CD4-positive, alpha-beta T cell treated with Interleukin-17A for 1 hour (primary cell): ENCODE results near the gene PCDHA8.
"Not testable (repeated sequence)": the region's sequence is repeated elsewhere in the genome, so short reads cannot be mapped to it uniquely, and the experiment has no call there.

Source experiments
- DNase-seq: peaks from one replicate; pipeline ENCODE4 v3.0.0-alpha.2; 2020

The PCDHA8 gene

DNA sequence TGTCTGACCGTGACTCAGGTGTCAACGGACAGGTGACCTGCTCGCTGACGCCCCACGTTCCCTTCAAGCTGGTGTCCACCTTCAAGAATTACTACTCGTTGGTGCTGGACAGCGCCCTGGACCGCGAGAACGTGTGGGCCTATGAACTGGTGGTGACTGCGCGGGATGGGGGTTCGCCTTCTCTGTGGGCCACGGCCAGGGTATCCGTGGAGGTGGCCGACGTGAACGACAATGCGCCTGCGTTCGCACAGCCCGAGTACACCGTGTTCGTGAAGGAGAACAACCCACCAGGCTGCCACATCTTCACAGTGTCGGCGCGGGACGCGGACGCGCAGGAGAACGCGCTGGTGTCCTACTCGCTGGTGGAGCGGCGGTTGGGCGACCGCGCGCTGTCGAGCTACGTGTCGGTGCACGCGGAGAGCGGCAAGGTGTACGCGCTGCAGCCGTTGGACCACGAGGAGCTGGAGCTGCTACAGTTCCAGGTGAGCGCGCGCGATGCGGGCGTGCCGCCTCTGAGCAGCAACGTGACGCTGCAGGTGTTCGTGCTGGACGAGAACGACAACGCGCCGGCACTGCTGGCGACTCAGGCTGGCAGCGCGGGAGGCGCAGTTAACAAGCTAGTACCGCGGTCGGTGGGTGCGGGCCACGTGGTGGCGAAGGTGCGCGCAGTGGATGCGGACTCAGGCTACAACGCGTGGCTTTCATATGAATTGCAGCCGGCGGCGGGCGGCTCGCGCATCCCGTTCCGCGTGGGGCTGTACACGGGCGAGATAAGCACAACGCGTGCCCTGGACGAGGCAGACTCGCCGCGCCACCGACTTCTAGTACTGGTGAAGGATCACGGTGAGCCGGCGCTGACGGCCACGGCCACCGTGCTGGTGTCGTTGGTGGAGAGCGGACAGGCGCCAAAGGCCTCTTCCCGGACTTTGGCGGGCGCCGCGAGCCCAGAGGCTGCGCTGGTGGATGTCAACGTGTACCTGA, 29.5 kb downstream of the PCDHA8 start:
- no peak for DNase-seq

DNA sequence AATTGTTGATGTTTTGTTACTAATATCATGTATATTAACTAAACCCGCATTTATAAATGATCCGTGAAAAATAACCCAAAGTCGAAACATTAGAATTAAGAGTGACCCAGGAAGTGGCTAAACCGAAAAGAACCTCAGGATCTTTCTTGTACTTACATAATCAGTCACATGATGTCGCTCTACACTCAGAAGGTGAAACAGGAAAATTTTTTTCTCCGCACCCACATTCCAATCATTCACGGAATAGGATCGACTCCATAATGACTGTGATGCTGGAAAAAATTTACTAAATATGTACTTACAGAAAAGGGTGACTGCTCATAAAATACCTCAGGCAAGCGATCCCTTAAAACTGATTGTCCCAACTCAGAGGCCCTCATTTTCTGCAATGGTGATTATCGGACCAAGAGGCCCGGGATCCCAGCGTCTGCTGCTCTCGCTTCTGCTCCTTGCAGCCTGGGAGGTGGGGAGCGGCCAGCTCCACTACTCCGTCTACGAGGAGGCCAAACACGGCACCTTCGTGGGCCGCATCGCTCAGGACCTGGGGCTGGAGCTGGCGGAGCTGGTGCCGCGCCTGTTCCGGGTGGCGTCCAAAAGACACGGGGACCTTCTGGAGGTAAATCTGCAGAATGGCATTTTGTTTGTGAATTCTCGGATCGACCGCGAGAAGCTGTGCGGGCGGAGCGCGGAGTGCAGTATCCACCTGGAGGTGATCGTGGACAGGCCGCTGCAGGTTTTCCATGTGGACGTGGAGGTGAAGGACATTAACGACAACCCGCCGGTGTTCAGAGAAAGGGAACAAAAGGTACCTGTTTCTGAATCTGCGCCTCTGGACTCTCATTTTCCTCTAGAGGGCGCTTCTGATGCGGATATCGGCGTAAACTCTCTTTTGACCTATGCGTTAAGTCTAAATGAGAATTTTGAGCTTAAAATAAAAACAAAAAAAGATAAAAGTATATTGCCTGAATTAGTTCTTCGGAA, 34.4 kb downstream of the PCDHA8 start, which contains the start of gene PCDHA12:
Gene PCDHA12, plus strand, starts transcription at position 224 of the 981 bp plus-strand sequence. Its CDS starts 165 bp downstream, at position 389.
- DNase-seq = no peak

DNA sequence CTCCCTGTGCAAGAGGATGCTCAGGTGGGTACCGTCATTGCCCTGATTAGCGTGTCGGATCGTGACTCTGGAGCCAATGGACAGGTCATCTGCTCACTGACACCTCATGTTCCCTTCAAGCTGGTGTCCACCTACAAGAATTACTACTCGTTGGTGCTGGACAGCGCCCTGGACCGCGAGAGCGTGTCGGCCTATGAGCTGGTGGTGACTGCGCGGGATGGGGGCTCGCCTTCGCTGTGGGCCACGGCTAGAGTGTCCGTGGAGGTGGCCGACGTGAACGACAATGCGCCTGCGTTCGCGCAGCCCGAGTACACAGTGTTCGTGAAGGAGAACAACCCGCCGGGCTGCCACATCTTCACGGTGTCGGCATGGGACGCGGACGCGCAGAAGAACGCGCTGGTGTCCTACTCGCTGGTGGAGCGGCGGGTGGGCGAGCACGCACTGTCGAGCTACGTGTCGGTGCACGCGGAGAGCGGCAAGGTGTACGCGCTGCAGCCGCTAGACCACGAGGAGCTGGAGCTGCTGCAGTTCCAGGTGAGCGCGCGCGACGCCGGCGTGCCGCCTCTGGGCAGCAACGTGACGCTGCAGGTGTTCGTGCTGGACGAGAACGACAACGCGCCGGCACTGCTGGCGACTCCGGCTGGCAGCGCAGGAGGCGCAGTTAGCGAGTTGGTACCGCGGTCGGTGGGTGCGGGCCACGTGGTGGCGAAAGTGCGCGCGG, 35.7 kb downstream of the PCDHA8 start:
- not testable (repeated sequence) for DNase-seq

DNA sequence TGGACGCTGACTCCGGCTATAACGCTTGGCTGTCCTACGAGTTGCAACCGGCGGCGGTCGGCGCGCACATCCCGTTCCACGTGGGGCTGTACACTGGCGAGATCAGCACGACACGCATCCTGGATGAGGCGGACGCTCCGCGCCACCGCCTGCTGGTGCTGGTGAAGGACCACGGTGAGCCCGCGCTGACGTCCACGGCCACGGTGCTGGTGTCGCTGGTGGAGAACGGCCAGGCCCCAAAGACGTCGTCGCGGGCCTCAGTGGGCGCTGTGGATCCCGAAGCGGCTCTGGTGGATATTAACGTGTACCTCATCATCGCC, 36.2 kb downstream of the PCDHA8 start:
- no peak for DNase-seq

DNA sequence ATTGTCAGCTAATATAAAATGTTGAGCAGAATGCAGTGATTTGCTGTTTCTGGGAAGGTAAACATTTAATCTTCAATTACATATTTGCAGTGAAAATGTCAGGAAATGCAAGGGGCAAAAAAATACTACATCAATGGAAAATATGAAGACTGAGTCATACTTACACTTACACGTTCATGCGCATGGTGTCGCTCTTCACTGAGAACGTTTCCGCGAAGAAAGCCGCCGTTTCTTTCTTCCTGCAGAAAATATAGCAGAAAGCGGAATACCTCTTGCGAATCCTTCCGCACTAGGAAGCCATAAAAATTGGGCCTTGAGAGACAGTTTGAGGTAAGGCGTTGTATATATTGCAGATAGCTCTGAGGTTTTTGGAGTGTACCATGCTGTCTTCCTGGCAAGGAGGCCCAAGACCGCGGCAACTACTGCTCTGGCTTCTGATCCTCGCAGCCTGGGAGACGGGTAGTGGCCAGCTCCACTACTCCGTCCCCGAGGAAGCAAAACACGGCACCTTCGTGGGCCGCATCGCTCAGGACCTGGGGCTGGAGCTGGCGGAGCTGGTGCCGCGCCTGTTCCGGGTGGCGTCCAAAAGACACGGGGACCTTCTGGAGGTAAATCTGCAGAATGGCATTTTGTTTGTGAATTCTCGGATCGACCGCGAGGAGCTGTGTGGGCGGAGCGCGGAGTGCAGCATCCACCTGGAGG, 41.1 kb downstream of the PCDHA8 start, which contains the start of gene PCDHA13:
Gene PCDHA13, plus strand, starts transcription at position 236 of the 702 bp plus-strand sequence. Its CDS starts 145 bp downstream, at position 381.
- DNase-seq = no peak

DNA sequence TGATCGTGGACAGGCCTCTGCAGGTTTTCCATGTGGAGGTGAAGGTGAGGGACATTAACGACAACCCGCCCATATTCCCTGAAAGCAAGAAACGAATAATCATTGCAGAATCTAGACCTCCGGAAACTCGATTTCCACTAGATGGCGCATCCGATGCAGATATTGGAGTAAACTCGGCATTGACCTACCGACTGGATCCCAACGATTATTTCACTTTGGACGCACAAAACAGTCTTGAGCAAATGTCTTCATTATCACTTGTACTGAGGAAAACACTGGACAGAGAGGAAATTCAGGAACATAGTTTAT, 41.6 kb downstream of the PCDHA8 start:
- DNase-seq = no peak

DNA sequence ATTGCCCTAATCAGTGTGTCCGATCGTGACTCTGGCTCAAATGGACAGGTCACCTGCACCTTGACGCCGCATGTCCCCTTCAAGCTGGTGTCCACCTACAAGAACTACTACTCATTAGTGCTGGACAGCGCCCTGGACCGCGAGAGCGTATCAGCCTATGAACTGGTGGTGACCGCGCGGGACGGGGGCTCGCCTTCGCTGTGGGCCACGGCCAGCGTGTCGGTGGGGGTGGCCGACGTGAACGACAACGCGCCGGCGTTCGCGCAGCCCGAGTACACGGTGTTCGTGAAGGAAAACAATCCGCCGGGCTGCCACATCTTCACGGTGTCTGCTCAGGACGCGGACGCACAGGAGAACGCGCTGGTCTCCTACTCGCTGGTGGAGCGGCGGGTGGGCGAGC, 42.4 kb downstream of the PCDHA8 start:
- DNase-seq = no peak

DNA sequence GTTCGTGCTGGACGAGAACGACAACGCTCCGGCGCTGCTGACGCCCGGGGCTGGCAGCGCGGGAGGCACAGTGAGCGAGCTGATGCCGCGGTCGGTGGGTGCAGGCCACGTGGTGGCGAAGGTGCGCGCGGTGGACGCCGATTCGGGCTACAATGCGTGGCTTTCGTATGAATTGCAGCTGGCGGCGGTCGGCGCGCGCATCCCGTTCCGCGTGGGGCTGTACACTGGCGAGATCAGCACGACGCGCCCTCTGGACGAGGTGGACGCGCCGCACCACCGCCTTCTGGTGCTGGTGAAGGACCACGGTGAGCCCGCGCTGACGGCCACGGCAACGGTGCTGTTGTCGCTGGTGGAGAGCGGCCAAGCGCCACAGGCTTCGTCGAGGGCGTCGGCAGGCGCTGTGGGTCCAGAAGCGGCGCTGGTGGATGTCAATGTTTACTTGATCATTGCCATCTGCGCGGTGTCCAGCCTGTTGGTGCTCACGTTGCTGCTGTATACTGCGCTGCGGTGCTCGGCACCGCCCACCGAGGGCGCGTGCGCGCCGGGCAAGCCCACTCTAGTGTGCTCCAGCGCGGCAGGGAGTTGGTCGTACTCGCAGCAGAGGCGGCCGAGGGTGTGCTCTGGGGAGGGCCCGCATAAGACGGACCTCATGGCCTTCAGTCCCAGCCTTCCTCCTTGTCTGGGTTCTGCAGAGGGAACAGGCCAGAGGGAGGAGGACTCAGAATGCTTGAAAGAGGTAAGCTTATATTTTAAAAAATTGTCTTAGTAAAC, 43.1 kb downstream of the PCDHA8 start:
- DNase-seq = no peak
